Right cardiac atrium (tissue), 5 donors: ENCODE measurements around the gene EVC2. TPM values are rescaled to one million over a fixed set of nuclear protein-coding genes. Genes with fewer than 3 reads are reported as not detected.
"Not testable (repeated sequence)": the region's sequence is repeated elsewhere in the genome, so short reads cannot be mapped to it uniquely, and the experiment has no call there.

Source experiments
- ATAC-seq, 2 donors: fragments of 200-7000 bp; cut with Tn5 transposase; one replicate each; pipeline versions ENCODE4 v1.8.0 to v1.9.1; 2020; ENCODE audit warnings: moderate library complexity in 2 of 2, mild to moderate bottlenecking in 1 of 2
- DNase-seq, 3 donors: peaks; one replicate each; pipeline ENCODE4 v3.0.0-alpha.2; 2020
- H3K27ac ChIP-seq: one replicate; pipeline ENCODE4 v1.5.1; 2013; ENCODE audit warnings: mild to moderate bottlenecking, low read length, control low read depth, moderate library complexity
- H3K27me3 ChIP-seq: one replicate; pipeline ENCODE4 v1.6.1; 2013; ENCODE audit not compliant: control insufficient read depth, insufficient read depth
- H3K4me1 ChIP-seq: one replicate; pipeline ENCODE4 v1.6.1; 2013; ENCODE audit warnings: low read length; ENCODE audit not compliant: control insufficient read depth, insufficient read depth
- H3K4me3 ChIP-seq: one replicate; pipeline ENCODE4 v1.5.1; 2013; ENCODE audit warnings: low read length, control low read depth
- H3K9me3 ChIP-seq: one replicate; pipeline ENCODE4 v1.6.1; 2013; ENCODE audit warnings: low read length; ENCODE audit not compliant: control insufficient read depth
- WGBS: extraction: QIAGEN DNeasy Blood & Tissue Kit; methylation state at CpG from one replicate; pipeline ENCODE4 v1.1.7; 2013; 5-methylcytosine and 5-hydroxymethylcytosine counted together
- intact Hi-C, 4 donors: fragments of 100-400 bp; cut with DNase I; formaldehyde crosslinking; loops; one replicate each; pipeline versions ENCODE4 v1.11.0 to v1.14.0; 2022 to 2023
- polyA plus RNA-seq: library from polyadenylated mRNA; stranded (reverse); fragments of 200-250 nt; gene quantifications from one replicate; pipeline ENCODE4 v1.2.3, GENCODE V29; 2013
- total RNA-seq, 4 donors: library from RNA; stranded (reverse); fragmentation: NEBNext Ultra II Directional; extraction: Animal tissue kit (Norgen Biotek cat#: 25700); gene quantifications; one replicate each; pipeline ENCODE4 v1.2.1, GENCODE V29; 2021
- donor health status: healthy with polysubstance abuse.
- donor health status: DM: no; HTN: yes; CAD: no.
- donor health status: DM: no; HTN: no; CAD: no.
- donor health status: DM: no; HTN: yes; CAD: no; lungs with severe emphysema.
- donor health status: DM: yes; HTN: yes; CAD: no.

Gene EVC2
- total and polyA plus RNA-seq, 5 donors: 2.0 to 3.5 (median 3.0) TPM

DNA sequence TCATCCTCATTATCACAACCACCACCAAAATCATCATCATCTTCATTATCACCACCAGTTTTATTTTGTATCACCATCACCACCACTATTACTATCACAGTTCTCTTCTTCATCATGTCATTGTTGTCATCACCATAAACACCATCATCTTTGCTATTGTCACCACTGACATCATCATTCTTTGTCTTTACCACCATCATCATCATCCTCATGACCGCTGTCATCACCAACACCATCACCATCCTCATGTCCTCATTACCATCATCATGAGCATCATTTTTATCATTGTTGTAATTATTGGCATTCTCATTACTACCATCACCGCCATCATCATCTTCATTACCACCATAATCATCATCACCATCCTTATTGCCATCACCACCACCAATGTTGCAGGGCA, 34.0 kb upstream of the EVC2 start:
- Histone ChIP-seq H3K27me3 (no peaks in the 10 kb centered on the region), H3K9me3 (no peaks in the 10 kb centered on the region), H3K4me1 (peaks cover 2% of the 10 kb centered on the region), H3K27ac (no peak overlapping the region), H3K4me3 (no peak overlapping the region)
- DNase-seq: no peak
- WGBS: 98% methylated on average over 2 of the region's 2 CpGs
- intact Hi-C loops: no loop called here
- ATAC-seq: no peak

GRCh38 chr4:5738061-5738460, 29.7 kb upstream of the EVC2 start:
- DNase-seq: no peak
- Histone ChIP-seq H3K4me3 (no peak overlapping the region), H3K4me1 (no peaks in the 10 kb centered on the region), H3K9me3 (no peaks in the 10 kb centered on the region), H3K27me3 (no peaks in the 10 kb centered on the region), H3K27ac (no peak overlapping the region)
- 98% methylated on average over 2 of the region's 2 CpGs for WGBS
- no peak for ATAC-seq
- intact Hi-C loops: no loop called here

GRCh38 chr4:5735463-5735862, 27.1 kb upstream of the EVC2 start:
- intact Hi-C loops: no loop called here
- ATAC-seq (no peak), DNase-seq (no peak)
- H3K4me3 ChIP-seq: no peak overlapping the region
- H3K27ac ChIP-seq: no peak overlapping the region
- H3K27me3 ChIP-seq: no peaks in the 10 kb centered on the region
- no peaks in the 10 kb centered on the region for H3K9me3 ChIP-seq
- H3K4me1 ChIP-seq: no peaks in the 10 kb centered on the region
- 79% methylated on average over 3 of the region's 3 CpGs for WGBS

- no peak overlapping the region for H3K4me3 ChIP-seq
- no peaks in the 10 kb centered on the region for H3K9me3 ChIP-seq
- H3K27ac ChIP-seq: no peak overlapping the region
- 75% methylated on average over 5 of the region's 5 CpGs for WGBS
- DNase-seq (peak; percentile 69 to 88 (median 79)), ATAC-seq (peak; percentile 86 to 87)
- intact Hi-C loops: no loop called here
- no peaks in the 10 kb centered on the region for H3K4me1 ChIP-seq
- no peaks in the 10 kb centered on the region for H3K27me3 ChIP-seq
Observed at GRCh38 chr4:5734853-5735252, 26.5 kb upstream of the EVC2 start.

DNA sequence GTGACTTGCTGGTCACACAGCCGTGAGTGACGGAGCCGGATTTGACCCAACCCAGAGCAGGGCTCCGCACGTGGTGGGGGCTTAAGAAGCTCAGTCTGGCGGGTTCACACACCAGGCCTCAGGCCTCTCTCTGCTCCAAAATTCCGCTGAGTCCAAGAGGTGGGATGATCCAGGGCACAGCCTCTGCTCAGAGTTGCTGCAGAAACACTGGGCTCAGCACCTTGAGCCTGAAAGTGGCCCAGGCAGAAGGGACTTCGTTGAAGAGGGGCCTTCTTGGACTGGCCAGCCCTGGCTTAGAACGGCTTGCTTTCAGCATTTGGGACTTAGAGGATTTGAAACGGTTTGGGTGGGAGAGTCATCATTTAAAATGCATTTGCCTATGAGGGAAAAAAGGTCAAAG, 23.8 kb upstream of the EVC2 start:
- Histone ChIP-seq H3K9me3 (no peaks in the 10 kb centered on the region), H3K27me3 (no peaks in the 10 kb centered on the region), H3K4me1 (no peaks in the 10 kb centered on the region), H3K27ac (no peak overlapping the region), H3K4me3 (no peak overlapping the region)
- WGBS: 90% methylated on average over 10 of the region's 10 CpGs
- no peak for ATAC-seq
- DNase-seq: no peak
- intact Hi-C loops: no loop called here

GRCh38 chr4:5730993-5731990, 22.9 kb upstream of the EVC2 start:
- intact Hi-C loops: no loop called here
- no peaks in the 10 kb centered on the region for H3K27me3 ChIP-seq
- no peaks in the 10 kb centered on the region for H3K4me1 ChIP-seq
- no peak overlapping the region for H3K27ac ChIP-seq
- no peak overlapping the region for H3K4me3 ChIP-seq
- ATAC-seq (no peak), DNase-seq (no peak)
- WGBS: 81% methylated on average over 30 of the region's 30 CpGs
- H3K9me3 ChIP-seq: no peaks in the 10 kb centered on the region

GRCh38 chr4:5730436-5730835, 22.1 kb upstream of the EVC2 start:
- 84% methylated on average over 10 of the region's 10 CpGs for WGBS
- H3K4me3 ChIP-seq: no peak overlapping the region
- DNase-seq: no peak
- no peaks in the 10 kb centered on the region for H3K9me3 ChIP-seq
- no peaks in the 10 kb centered on the region for H3K4me1 ChIP-seq
- no peaks in the 10 kb centered on the region for H3K27me3 ChIP-seq
- H3K27ac ChIP-seq: no peak overlapping the region
- ATAC-seq: no peak
- intact Hi-C loops: no loop called here

GRCh38 chr4:5728412-5728811, 20.1 kb upstream of the EVC2 start:
- H3K4me3 ChIP-seq, H3K9me3 ChIP-seq, DNase-seq, H3K27me3 ChIP-seq, ATAC-seq, H3K27ac ChIP-seq, H3K4me1 ChIP-seq, intact Hi-C loops: not testable (repeated sequence)
- 57% methylated on average over 2 of the region's 2 CpGs for WGBS

DNA sequence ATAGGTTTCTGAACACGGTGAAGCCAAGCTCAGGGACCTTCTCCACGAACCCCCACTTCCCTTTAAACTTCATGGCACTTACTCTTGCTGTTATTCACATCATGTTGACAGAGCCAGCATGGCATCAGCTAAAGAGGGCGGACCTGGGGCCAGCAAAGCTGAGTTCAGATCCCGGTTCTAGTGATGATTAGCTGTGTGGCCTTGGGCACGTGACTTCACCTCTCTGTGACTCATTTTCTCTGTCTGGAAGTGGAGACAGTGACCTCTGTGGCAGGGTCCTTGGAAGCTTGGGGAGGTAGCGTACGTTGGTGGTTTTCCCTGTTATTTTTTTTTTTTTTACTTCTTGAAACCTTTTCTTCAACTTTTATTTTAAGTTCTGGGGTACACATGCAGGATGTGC, 16.0 kb upstream of the EVC2 start:
- intact Hi-C loops: no loop called here
- H3K9me3 ChIP-seq: no peaks in the 10 kb centered on the region
- ATAC-seq (no peak), DNase-seq (no peak)
- no peak overlapping the region for H3K4me3 ChIP-seq
- no peaks in the 10 kb centered on the region for H3K4me1 ChIP-seq
- H3K27me3 ChIP-seq: no peaks in the 10 kb centered on the region
- no peak overlapping the region for H3K27ac ChIP-seq
- 93% methylated on average over 7 of the region's 7 CpGs for WGBS

- Histone ChIP-seq H3K27ac (no peak overlapping the region), H3K4me3 (no peak overlapping the region), H3K9me3 (no peaks in the 10 kb centered on the region), H3K4me1 (no peaks in the 10 kb centered on the region), H3K27me3 (no peaks in the 10 kb centered on the region)
- intact Hi-C loops: no loop called here
- WGBS: 71% methylated on average over 4 of the region's 4 CpGs
- DNase-seq (no peak), ATAC-seq (no peak)
Observed at GRCh38 chr4:5722328-5722727, 14.0 kb upstream of the EVC2 start.

DNA sequence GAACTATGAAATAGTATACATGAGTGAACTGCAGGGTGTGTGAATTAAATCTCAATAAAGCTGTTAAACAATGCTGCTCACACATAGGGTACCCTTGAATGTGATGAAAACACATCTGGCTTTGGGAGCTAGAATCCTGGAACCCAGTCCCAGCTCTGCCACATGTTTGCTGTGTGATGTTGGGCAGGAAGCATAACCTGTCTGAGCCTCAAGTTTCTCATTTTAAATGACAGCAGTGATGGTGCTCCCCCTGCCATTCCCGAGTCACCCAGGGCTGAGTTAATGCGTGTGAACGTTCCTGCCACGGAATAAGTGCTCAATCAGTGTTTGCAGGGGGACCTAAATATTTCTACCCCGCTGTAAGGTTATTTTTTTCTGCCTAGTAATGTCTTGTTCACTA, 13.6 kb upstream of the EVC2 start:
- no peak for ATAC-seq
- no peak overlapping the region for H3K27ac ChIP-seq
- no peaks in the 10 kb centered on the region for H3K9me3 ChIP-seq
- intact Hi-C loops: no loop called here
- 83% methylated on average over 5 of the region's 5 CpGs for WGBS
- H3K4me3 ChIP-seq: no peak overlapping the region
- no peaks in the 10 kb centered on the region for H3K4me1 ChIP-seq
- no peaks in the 10 kb centered on the region for H3K27me3 ChIP-seq
- no peak for DNase-seq
